ENCODE results near the gene TENM3.

GRCh38 chr4:182560358-182560757 lies 317.2 kb downstream of the TENM3 start:
- no peak for TF ChIP-seq POLR2A (IDR thresholded peaks at IDR 0.05)
- TF ChIP-seq CTCF (IDR thresholded peaks at IDR 0.05), result no peak
- TF ChIP-seq POLR2AphosphoS5 (IDR thresholded peaks at IDR 0.05), result no peak
